IMR-90 (cell line): Measurements from ENCODE around the gene UBE2E2. TPM values are rescaled to one million over a fixed set of nuclear protein-coding genes. Genes with fewer than 3 reads are reported as not detected.

ENCODE experiments used
- ATAC-seq: fragments of 200-7000 bp; cut with Tn5 transposase; 2 replicates; pipeline ENCODE4 v1.9.1; 2020; ENCODE audit warnings: low read depth, mild to moderate bottlenecking, moderate library complexity
- BruUV-seq: library from RNA; stranded (reverse); fragments of 400-500 nt; replicated peaks from 2 replicates; lab custom pipeline; 2021; lab: Mats Ljungman, UMichigan
- CTCF ChIA-PET: fragments of 300-600 bp; formaldehyde crosslinking; extraction: SDS; loops from one replicate; lab custom pipeline; 2021; ENCODE audit warnings: antibody characterized with exemption; lab: Yijun Ruan, JAX
- POLR2A ChIA-PET: fragments of 300-600 bp; sonication (Branson Sonifier 250); formaldehyde crosslinking; loops from one replicate; lab custom pipeline; 2022; ENCODE audit warnings: antibody characterized with exemption; ENCODE audit not compliant: unreplicated experiment; lab: Charles Lee
- DNase-seq: peaks from one replicate; pipeline ENCODE4 v3.0.0; 2013
- H2AFZ ChIP-seq: replicated peaks from 2 replicates; pipeline ENCODE3; 2013; ENCODE audit warnings: low read length, mild to moderate bottlenecking; ENCODE audit not compliant: poor library complexity
- H2AK5ac ChIP-seq: 2 replicates; pipeline ENCODE4 v1.6.1; 2013; ENCODE audit warnings: low read depth, low read length, inconsistent platforms
- H2AK9ac ChIP-seq: replicated peaks from 2 replicates; pipeline ENCODE3; 2013; ENCODE audit warnings: mild to moderate bottlenecking, low read depth, low read length, moderate library complexity; ENCODE audit not compliant: poor library complexity
- H2BK120ac ChIP-seq: 2 replicates; pipeline ENCODE4 v1.6.1; 2013; ENCODE audit warnings: low read depth, low read length, inconsistent platforms
- H2BK15ac ChIP-seq: 3 replicates; pipeline ENCODE4 v1.6.1; 2013; ENCODE audit warnings: low read depth, low read length, inconsistent platforms
- H2BK20ac ChIP-seq: 2 replicates; pipeline ENCODE4 v1.6.1; 2013; ENCODE audit warnings: low read depth, mild to moderate bottlenecking, inconsistent platforms, low read length, moderate library complexity
- H2BK5ac ChIP-seq: 2 replicates; pipeline ENCODE4 v1.6.1; 2013; ENCODE audit warnings: mild to moderate bottlenecking, low read depth, low read length, inconsistent platforms; ENCODE audit not compliant: poor library complexity, severe bottlenecking
- H3K14ac ChIP-seq: replicated peaks from 2 replicates; pipeline ENCODE4 v1.6.1; 2013; ENCODE audit warnings: low read depth, low read length, inconsistent platforms
- H3K18ac ChIP-seq: 2 replicates; pipeline ENCODE4 v1.6.1; 2013; ENCODE audit warnings: low read depth, low read length, control low read depth
- H3K23ac ChIP-seq: 2 replicates; pipeline ENCODE4 v1.6.1; 2013; ENCODE audit warnings: low read depth, low read length, inconsistent platforms
- H3K27ac ChIP-seq: 2 replicates; pipeline ENCODE4 v1.5.1; 2013; ENCODE audit warnings: mild to moderate bottlenecking, control low read depth, low read length; ENCODE audit not compliant: insufficient read depth
- H3K27me3 ChIP-seq: 2 replicates; pipeline ENCODE4 v1.6.1; 2013; ENCODE audit warnings: low read length; ENCODE audit not compliant: control insufficient read depth, insufficient read depth
- H3K36me3 ChIP-seq: 2 replicates; pipeline ENCODE4 v1.6.1; 2013; ENCODE audit warnings: low read length, mixed read lengths; ENCODE audit not compliant: control insufficient read depth, insufficient read depth
- H3K4ac ChIP-seq: 2 replicates; pipeline ENCODE4 v1.6.1; 2013; ENCODE audit warnings: low read depth, low read length, inconsistent platforms
- H3K4me1 ChIP-seq: 2 replicates; pipeline ENCODE4 v1.6.1; 2013; ENCODE audit warnings: low read length, mixed read lengths; ENCODE audit not compliant: control insufficient read depth, insufficient read depth
- H3K4me2 ChIP-seq: 2 replicates; pipeline ENCODE4 v1.6.1; 2013; ENCODE audit warnings: low read depth, mild to moderate bottlenecking, control low read depth, low read length, moderate library complexity
- H3K4me3 ChIP-seq: 2 replicates; pipeline ENCODE4 v1.5.1; 2013; ENCODE audit warnings: low read depth, mild to moderate bottlenecking, control low read depth, low read length, moderate library complexity; ENCODE audit not compliant: insufficient read depth
- H3K56ac ChIP-seq: 2 replicates; pipeline ENCODE4 v1.6.1; 2013; ENCODE audit warnings: low read length, inconsistent platforms; ENCODE audit not compliant: insufficient read depth; ENCODE audit errors: extremely low read depth
- H3K79me1 ChIP-seq, 2 experiments: 2 replicates each; pipeline ENCODE4 v1.6.1; 2013; ENCODE audit warnings: low read length in 2 of 2, inconsistent platforms in 1 of 2, low read depth in 1 of 2
- H3K9ac ChIP-seq: 2 replicates; pipeline ENCODE4 v1.6.1; 2013; ENCODE audit warnings: low read depth, low read length, control low read depth
- H3K9me1 ChIP-seq: 2 replicates; pipeline ENCODE4 v1.6.1; 2013; ENCODE audit warnings: low read length, inconsistent platforms; ENCODE audit not compliant: insufficient read depth
- H3K9me3 ChIP-seq: 2 replicates; pipeline ENCODE4 v1.6.1; 2013; ENCODE audit warnings: low read length; ENCODE audit not compliant: control insufficient read depth, insufficient read depth
- H4K20me1 ChIP-seq: 2 replicates; pipeline ENCODE4 v1.6.1; 2013; ENCODE audit warnings: low read length, inconsistent platforms; ENCODE audit not compliant: insufficient read depth
- H4K5ac ChIP-seq: 2 replicates; pipeline ENCODE4 v1.6.1; 2013; ENCODE audit warnings: mild to moderate bottlenecking, low read depth, low read length, control low read depth
- H4K8ac ChIP-seq, 2 experiments: 2 replicates each; pipeline ENCODE4 v1.6.1; 2013; ENCODE audit warnings: low read depth in 2 of 2, low read length in 2 of 2, control low read depth in 1 of 2, inconsistent platforms in 1 of 2
- H4K91ac ChIP-seq: 2 replicates; pipeline ENCODE4 v1.6.1; 2013; ENCODE audit warnings: low read depth, low read length, inconsistent platforms; ENCODE audit not compliant: insufficient read depth
- FOS ChIP-seq: fragments of 150-350 bp; IDR thresholded peaks from 2 replicates; pipeline ENCODE4 v1.6.1; 2016; ENCODE audit warnings: low read depth, low read length
- whole genome bisulfite sequencing, 2 experiments: methylation state at CpG; one replicate each; pipeline versions ENCODE4 v1.1.5 to v1.1.7; 2013; ENCODE audit warnings: missing lambda C conversion rate in 2 of 2; ENCODE audit not compliant: insufficient read length in 1 of 2; ENCODE audit errors: extremely low coverage in 2 of 2; 5-methylcytosine and 5-hydroxymethylcytosine counted together
- dilution Hi-C: fragments of 300-500 bp; cut with HindIII; formaldehyde crosslinking; loops from one replicate; pipeline ENCODE4 v1.14.3; 2018; ENCODE audit warnings: low sequenced_read_pairs; ENCODE audit not compliant: unreplicated experiment
- in situ Hi-C: fragments of 300-500 bp; cut with MboI; formaldehyde crosslinking; loops from 3 replicates; pipeline ENCODE4 v1.14.3; 2019; ENCODE audit warnings: low sequenced_read_pairs, inconsistent platforms, mixed read lengths
- intact Hi-C: fragments of 100-400 bp; cut with micrococcal nuclease; formaldehyde crosslinking; loops from 2 replicates; pipeline ENCODE4 v1.10.0; 2022
- polyA plus RNA-seq, 3 experiments: library from polyadenylated mRNA; depleted of rRNA; stranded (reverse); fragments of >200 nt; gene quantifications; 2 replicates each; pipeline ENCODE4 v1.2.3, GENCODE V29; 2012; ENCODE audit warnings: low replicate concordance in 1 of 3
- total RNA-seq: library from RNA; depleted of rRNA; stranded (reverse); fragments of >200 nt; gene quantifications from 2 replicates; pipeline ENCODE4 v1.2.3, GENCODE V29; 2012
- TF ChIP-seq, protein P1 (sequence below): conservative IDR thresholded peaks from 2 replicates; pipeline ENCODE4 v1.5.1; 2012; ENCODE audit warnings: mild to moderate bottlenecking, low read depth, low read length, improper control_type of control experiment

UBE2E2 gene
- total and polyA plus RNA-seq, 2 of the 4 experiments (the other 2 are of a cell fraction) = 18.6 to 32.7 TPM

DNA sequence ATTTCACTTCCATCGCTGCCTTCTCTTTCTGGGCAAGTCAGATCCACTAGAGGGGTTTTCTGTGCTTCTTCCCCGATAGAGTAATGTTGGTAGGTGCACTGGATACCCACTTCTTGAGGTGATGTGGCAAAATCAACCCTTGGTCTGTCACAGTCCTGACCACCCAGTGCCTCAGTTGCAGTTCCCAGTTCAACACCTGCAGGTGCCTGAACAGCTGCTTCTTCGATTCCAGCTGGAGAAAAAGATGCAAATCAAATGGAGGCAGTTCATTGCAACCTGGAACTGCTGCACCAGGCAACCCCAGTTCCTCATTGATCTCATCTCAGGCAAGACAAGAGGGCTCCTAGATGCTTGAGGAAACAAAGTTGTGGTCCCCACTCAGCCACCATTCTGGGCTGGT lies 186.6 kb downstream of the UBE2E2 start:
- TF ChIP-seq, protein P1, sequence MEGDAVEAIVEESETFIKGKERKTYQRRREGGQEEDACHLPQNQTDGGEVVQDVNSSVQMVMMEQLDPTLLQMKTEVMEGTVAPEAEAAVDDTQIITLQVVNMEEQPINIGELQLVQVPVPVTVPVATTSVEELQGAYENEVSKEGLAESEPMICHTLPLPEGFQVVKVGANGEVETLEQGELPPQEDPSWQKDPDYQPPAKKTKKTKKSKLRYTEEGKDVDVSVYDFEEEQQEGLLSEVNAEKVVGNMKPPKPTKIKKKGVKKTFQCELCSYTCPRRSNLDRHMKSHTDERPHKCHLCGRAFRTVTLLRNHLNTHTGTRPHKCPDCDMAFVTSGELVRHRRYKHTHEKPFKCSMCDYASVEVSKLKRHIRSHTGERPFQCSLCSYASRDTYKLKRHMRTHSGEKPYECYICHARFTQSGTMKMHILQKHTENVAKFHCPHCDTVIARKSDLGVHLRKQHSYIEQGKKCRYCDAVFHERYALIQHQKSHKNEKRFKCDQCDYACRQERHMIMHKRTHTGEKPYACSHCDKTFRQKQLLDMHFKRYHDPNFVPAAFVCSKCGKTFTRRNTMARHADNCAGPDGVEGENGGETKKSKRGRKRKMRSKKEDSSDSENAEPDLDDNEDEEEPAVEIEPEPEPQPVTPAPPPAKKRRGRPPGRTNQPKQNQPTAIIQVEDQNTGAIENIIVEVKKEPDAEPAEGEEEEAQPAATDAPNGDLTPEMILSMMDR = no peak
- no peak for TF ChIP-seq FOS
- ChIA-PET CTCF (no interaction called here), POLR2A (no interaction called here)
- Histone ChIP-seq H4K20me1 (no peaks in the 10 kb centered on the region; the same call in 1 of the 2 replicates), H3K56ac (no peak overlapping the region), H4K91ac (no peak overlapping the region), H2BK5ac (no peak overlapping the region), H3K36me3 (no peaks in the 10 kb centered on the region), H3K4ac (no peak overlapping the region), H3K79me1 (no peaks in the 10 kb centered on the region; a peak in 2 of 4 replicates), H3K9ac (no peak overlapping the region), H3K18ac (no peak overlapping the region), H2BK15ac (no peak overlapping the region), H3K4me2 (no peak overlapping the region), H2BK20ac (no peak overlapping the region), H3K27ac (no peak overlapping the region), H3K27me3 (no peaks in the 10 kb centered on the region), H3K9me1 (no peaks in the 10 kb centered on the region), H2AK5ac (no peak overlapping the region), H3K4me3 (no peak overlapping the region), H3K23ac (no peak overlapping the region), H2BK120ac (no peak overlapping the region), H4K5ac (no peak overlapping the region), H4K8ac (no peak overlapping the region), H3K4me1 (no peaks in the 10 kb centered on the region; the same call in 1 of the 2 replicates), H2AK9ac (no peak overlapping the region), H3K14ac (no peak overlapping the region), H2AFZ (no peak overlapping the region), H3K9me3 (no peaks in the 10 kb centered on the region)
- dilution Hi-C loops = no loop called here
- in situ Hi-C loops = no loop called here
- intact Hi-C loops = no loop called here
- no CpG with 5 or more reads among the region's 3 CpGs for WGBS, 2 experiments
- DNase-seq = no peak
- no TSS peak for BruUV-seq
- no peak for ATAC-seq
